Gastroesophageal sphincter (tissue), 3 donors: ENCODE data around the gene CHKB.

ENCODE experiments used
- CTCF ChIP-seq, 4 experiments: fragments of 200-600 bp in 2 of 4; fragments of 450-650 bp in 2 of 4; sonication (generic) in 1 of 4; IDR thresholded peaks; one replicate each; pipeline ENCODE4 v1.5.1; 2017 to 2019; ENCODE audit warnings: antibody characterized with exemption in 4 of 4, mild to moderate bottlenecking in 2 of 4, moderate library complexity in 2 of 4
- EP300 ChIP-seq: sonication (generic); formaldehyde crosslinking; IDR thresholded peaks from one replicate; pipeline ENCODE4 v1.6.1; 2017; ENCODE audit warnings: antibody characterized with exemption, mild to moderate bottlenecking
- POLR2A ChIP-seq, 2 donors: fragments of 450-650 bp; IDR thresholded peaks; one replicate each; pipeline ENCODE4 v1.6.1; 2017; ENCODE audit warnings: antibody characterized with exemption in 2 of 2, mild to moderate bottlenecking in 2 of 2, moderate library complexity in 1 of 2
- POLR2AphosphoS5 ChIP-seq: sonication (generic); formaldehyde crosslinking; IDR thresholded peaks from one replicate; pipeline ENCODE4 v1.6.1; 2017; ENCODE audit warnings: antibody characterized with exemption

DNA sequence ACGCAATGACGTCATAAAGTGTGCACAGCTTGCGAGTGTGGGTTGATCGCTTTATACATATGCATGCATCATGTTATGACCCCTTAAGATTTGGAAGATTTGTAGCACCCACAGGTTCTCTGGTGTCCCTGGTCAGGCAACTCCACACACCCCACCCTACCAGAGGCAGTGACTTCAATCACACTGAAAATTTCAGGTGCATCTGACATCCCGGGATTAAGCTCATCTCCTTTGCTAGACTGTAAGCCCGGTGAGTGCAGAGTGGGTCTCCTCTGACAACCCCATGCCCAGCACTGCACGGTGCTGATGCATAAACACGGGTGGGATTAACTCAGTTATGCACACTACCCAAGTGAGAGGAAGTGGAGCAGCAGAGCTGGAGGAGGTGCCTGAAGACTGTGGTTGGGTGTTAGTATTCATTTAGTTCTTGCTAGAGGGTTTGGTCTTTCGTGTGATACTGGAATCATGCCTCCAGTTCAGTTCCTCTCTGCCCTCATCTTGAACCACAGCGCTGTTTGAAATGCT, 38.8 kb upstream of the CHKB start:
- no peak for TF ChIP-seq POLR2A (IDR thresholded peaks at IDR 0.05)
- no peak for TF ChIP-seq CTCF (IDR thresholded peaks at IDR 0.05)
- no peak for TF ChIP-seq POLR2AphosphoS5
- no peak for TF ChIP-seq EP300
